A549 (cell line): Measurements from ENCODE around the gene SYT6. TPM values are rescaled to one million over a fixed set of nuclear protein-coding genes. Genes with fewer than 3 reads are reported as not detected.

Source experiments
- ATAC-seq, 2 experiments: fragments of 200-7000 bp in 1 of 2; fragments of >200 bp in 1 of 2; cut with Nextera tagmentation in 1 of 2; cut with Tn5 transposase in 1 of 2; 3 replicates each; pipeline versions ENCODE4 v1.8.0 to v1.9.1; 2018 to 2020; ENCODE audit warnings: mild to moderate bottlenecking in 1 of 2, moderate library complexity in 1 of 2
- CTCF ChIA-PET: fragments of 300-600 bp; sonication (Branson Sonifier 250); formaldehyde crosslinking; extraction: SDS; loops from one replicate; lab custom pipeline; 2021; ENCODE audit warnings: antibody characterized with exemption, inconsistent platforms; lab: Yijun Ruan, JAX
- POLR2A ChIA-PET: fragments of 350-600 bp; formaldehyde crosslinking; extraction: SDS; loops from one replicate; lab custom pipeline; 2021; ENCODE audit warnings: antibody characterized with exemption, inconsistent platforms; lab: Yijun Ruan, JAX
- DNase-seq, 2 experiments: peaks; one replicate each; pipeline versions ENCODE4 v3.0.0 to v3.0.0-alpha.2; 2011 to 2016; ENCODE audit warnings: low read depth in 1 of 2, low spot score in 1 of 2
- FAIRE-seq: peaks from 2 replicates; lab custom pipeline; 2011; peaks lifted over from hg19 to GRCh38; lab: Jason Lieb, UNC
- H3K27ac ChIP-seq, 2 experiments: fragments of >200 bp; sonication (Bioruptor Twin); formaldehyde crosslinking; 3 replicates each; pipeline ENCODE4 v1.5.1; 2016 to 2017
- H3K4me1 ChIP-seq: fragments of >200 bp; sonication (Bioruptor Twin); formaldehyde crosslinking; 3 replicates; pipeline ENCODE4 v1.6.1; 2016
- H3K4me2 ChIP-seq: fragments of >200 bp; sonication (Bioruptor Twin); formaldehyde crosslinking; 3 replicates; pipeline ENCODE4 v1.6.1; 2016
- H3K4me3 ChIP-seq: fragments of >200 bp; sonication (Bioruptor Twin); formaldehyde crosslinking; 3 replicates; pipeline ENCODE4 v1.5.1; 2016
- H3K9me3 ChIP-seq: fragments of >200 bp; sonication (Bioruptor Twin); formaldehyde crosslinking; 3 replicates; pipeline ENCODE4 v1.6.1; 2016
- BHLHE40 ChIP-seq: IDR thresholded peaks from 2 replicates; pipeline ENCODE4 v1.6.1; 2012; ENCODE audit warnings: low read depth, low read length, inconsistent platforms
- CBX2 ChIP-seq: fragments of 200-600 bp; sonication (generic); IDR thresholded peaks from 2 replicates; pipeline ENCODE4 v1.6.1; 2016; ENCODE audit warnings: low read depth, mild to moderate bottlenecking, borderline replicate concordance
- CHD2 ChIP-seq: fragments of 150-350 bp; IDR thresholded peaks from 2 replicates; pipeline ENCODE4 v1.6.1; 2014; ENCODE audit warnings: low read length; ENCODE audit not compliant: partially characterized antibody
- E2F6 ChIP-seq: IDR thresholded peaks from 2 replicates; pipeline ENCODE4 v1.6.1; 2012; ENCODE audit warnings: low read depth, borderline replicate concordance
- ESRRA ChIP-seq: fragments of 150-350 bp; IDR thresholded peaks from 2 replicates; pipeline ENCODE4 v1.6.1; 2014; ENCODE audit warnings: mild to moderate bottlenecking, low read length, borderline replicate concordance
- HES2 ChIP-seq: fragments of >200 bp; sonication (Bioruptor Twin); formaldehyde crosslinking; IDR thresholded peaks from 2 replicates; pipeline ENCODE4 v1.6.1; 2016
- HEYL ChIP-seq: fragments of 250-450 bp; sonication (Bioruptor Pico); IDR thresholded peaks from 2 replicates; pipeline ENCODE4 v1.8.0; 2021; ENCODE audit warnings: mild to moderate bottlenecking, moderate library complexity
- HOXA7 ChIP-seq: fragments of 250-450 bp; sonication (Bioruptor Pico); IDR thresholded peaks from 2 replicates; pipeline ENCODE4 v1.5.0; 2020; ENCODE audit warnings: mild to moderate bottlenecking, moderate library complexity
- JUNB ChIP-seq: fragments of >200 bp; sonication (Bioruptor Twin); formaldehyde crosslinking; IDR thresholded peaks from 2 replicates; pipeline ENCODE4 v1.6.1; 2016
- KDM5A ChIP-seq: fragments of 200-600 bp; sonication (generic); IDR thresholded peaks from 2 replicates; pipeline ENCODE4 v1.6.1; 2016; ENCODE audit warnings: antibody characterized with exemption, mild to moderate bottlenecking
- MAFK ChIP-seq: fragments of 450-650 bp; IDR thresholded peaks from 2 replicates; pipeline ENCODE4 v1.6.1; 2014; ENCODE audit not compliant: partially characterized antibody
- MYC ChIP-seq: IDR thresholded peaks from 2 replicates; pipeline ENCODE4 v1.6.1; 2012; ENCODE audit warnings: mild to moderate bottlenecking, inconsistent platforms, low read length, improper control_type of control experiment, borderline replicate concordance
- NPAS2 ChIP-seq: fragments of 250-450 bp; sonication (Bioruptor Pico); IDR thresholded peaks from 2 replicates; pipeline ENCODE4 v1.8.0; 2022; ENCODE audit warnings: mild to moderate bottlenecking, moderate library complexity, borderline replicate concordance
- PBX3 ChIP-seq: IDR thresholded peaks from 2 replicates; pipeline ENCODE4 v1.6.1; 2012
- RCOR1 ChIP-seq: fragments of 150-350 bp; IDR thresholded peaks from 2 replicates; pipeline ENCODE4 v1.6.1; 2014; ENCODE audit warnings: antibody characterized with exemption, low read length, low read depth
- REST ChIP-seq: fragments of 200-600 bp; sonication (generic); IDR thresholded peaks from 2 replicates; pipeline ENCODE4 v1.6.1; 2016; ENCODE audit warnings: antibody characterized with exemption, mild to moderate bottlenecking, moderate library complexity
- RNF2 ChIP-seq: fragments of 200-600 bp; sonication (generic); IDR thresholded peaks from 2 replicates; pipeline ENCODE4 v1.6.1; 2016; ENCODE audit warnings: low read depth, mild to moderate bottlenecking, antibody characterized with exemption, moderate library complexity, borderline replicate concordance
- SMC3 ChIP-seq: fragments of >200 bp; sonication (Bioruptor Twin); formaldehyde crosslinking; IDR thresholded peaks from 3 replicates; pipeline ENCODE4 v1.6.1; 2018; ENCODE audit warnings: inconsistent platforms
- SREBF2 ChIP-seq: fragments of 450-650 bp; IDR thresholded peaks from 2 replicates; pipeline ENCODE4 v1.6.1; 2014; ENCODE audit warnings: mild to moderate bottlenecking, moderate library complexity
- ZFP36 ChIP-seq: fragments of 450-650 bp; IDR thresholded peaks from 2 replicates; pipeline ENCODE4 v1.6.1; 2014; ENCODE audit warnings: borderline replicate concordance; ENCODE audit not compliant: partially characterized antibody
- WGBS: methylation state at CpG from one replicate; pipeline ENCODE4 v1.1.6; 2017; ENCODE audit errors: missing lambda C conversion rate; 5-methylcytosine and 5-hydroxymethylcytosine counted together
- polyA plus RNA-seq, 4 experiments: library from polyadenylated mRNA; depleted of rRNA in 3 of 4; stranded (reverse); fragments of >200 nt; fragmentation: RNase III in 1 of 4; extraction: RNeasy Plus Mini Kit Qiagen cat#74134 plus additional on column Dnase treatment in 1 of 4; gene quantifications; 2 replicates in 3 of 4; 3 replicates in 1 of 4; pipeline ENCODE4 v1.2.3, GENCODE V29; 2011 to 2017
- TF ChIP-seq, protein P1 (sequence below): fragments of 250-450 bp; sonication (Bioruptor Pico); IDR thresholded peaks from 2 replicates; pipeline ENCODE4 v1.5.0; 2021; ENCODE audit warnings: mild to moderate bottlenecking, moderate library complexity, borderline replicate concordance
- TF ChIP-seq, protein P2 (sequence below): fragments of 250-450 bp; sonication (Bioruptor Pico); IDR thresholded peaks from 2 replicates; pipeline ENCODE4 v1.5.0; 2020; ENCODE audit warnings: low read depth, mild to moderate bottlenecking, moderate library complexity

SYT6 gene
- polyA plus RNA-seq, 2 of the 4 experiments (the other 2 are of a cell fraction): 0.57 to 1.1 TPM

DNA sequence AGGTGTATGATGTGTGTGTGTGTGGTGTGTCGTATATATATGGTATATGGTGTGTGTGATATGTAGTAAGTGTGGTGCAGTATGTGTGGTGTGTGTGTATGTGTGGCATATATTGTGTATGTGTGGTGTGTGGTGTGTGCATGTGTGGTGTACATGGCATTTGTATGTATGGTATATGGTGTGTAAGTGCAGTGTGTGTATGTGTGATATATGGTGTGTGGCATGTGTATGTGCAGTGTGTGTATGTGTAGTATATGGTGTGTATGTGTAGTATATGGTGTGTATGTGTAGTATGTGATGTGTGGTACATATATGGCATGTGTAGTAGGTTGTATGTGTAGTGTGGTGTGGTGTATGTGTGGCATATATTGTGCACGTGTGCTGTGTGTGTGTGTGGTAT lies 99.5 kb downstream of the SYT6 start:
- ATAC-seq (no peak), FAIRE-seq (no peak), DNase-seq (no peak)
- Histone ChIP-seq H3K27ac (no peak overlapping the region), H3K4me3 (no peak overlapping the region), H3K9me3 (no peaks in the 10 kb centered on the region), H3K4me1 (no peaks in the 10 kb centered on the region), H3K4me2 (no peak overlapping the region)
- CTCF ChIA-PET: interaction anchor here (1.2 to 1.5 kb wide), 2 partner anchors 21 to 228 kb away, joined by 3 to 4 read pairs; no protein-coding TSS in a partner anchor
- POLR2A ChIA-PET: no interaction called here
- no peak for TF ChIP-seq NPAS2
- no peak for TF ChIP-seq CHD2
- no peak for TF ChIP-seq HOXA7 (CRISPR knock-in tag)
- TF ChIP-seq HES2: no peak
- TF ChIP-seq SMC3: no peak
- TF ChIP-seq SREBF2: no peak
- TF ChIP-seq ESRRA: no peak
- no peak for TF ChIP-seq KDM5A
- no peak for TF ChIP-seq BHLHE40
- TF ChIP-seq, protein P1, sequence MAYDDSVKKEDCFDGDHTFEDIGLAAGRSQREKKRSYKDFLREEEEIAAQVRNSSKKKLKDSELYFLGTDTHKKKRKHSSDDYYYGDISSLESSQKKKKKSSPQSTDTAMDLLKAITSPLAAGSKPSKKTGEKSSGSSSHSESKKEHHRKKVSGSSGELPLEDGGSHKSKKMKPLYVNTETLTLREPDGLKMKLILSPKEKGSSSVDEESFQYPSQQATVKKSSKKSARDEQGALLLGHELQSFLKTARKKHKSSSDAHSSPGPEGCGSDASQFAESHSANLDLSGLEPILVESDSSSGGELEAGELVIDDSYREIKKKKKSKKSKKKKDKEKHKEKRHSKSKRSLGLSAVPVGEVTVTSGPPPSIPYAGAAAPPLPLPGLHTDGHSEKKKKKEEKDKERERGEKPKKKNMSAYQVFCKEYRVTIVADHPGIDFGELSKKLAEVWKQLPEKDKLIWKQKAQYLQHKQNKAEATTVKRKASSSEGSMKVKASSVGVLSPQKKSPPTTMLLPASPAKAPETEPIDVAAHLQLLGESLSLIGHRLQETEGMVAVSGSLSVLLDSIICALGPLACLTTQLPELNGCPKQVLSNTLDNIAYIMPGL (CRISPR knock-in tag): no peak
- TF ChIP-seq PBX3: no peak
- no peak for TF ChIP-seq ZFP36
- no peak for TF ChIP-seq RCOR1
- 66% methylated on average over 2 of the region's 2 CpGs for WGBS

GRCh38 chr1:114048232-114048631 lies 105.4 kb downstream of the SYT6 start:
- no peaks in the 10 kb centered on the region for H3K9me3 ChIP-seq
- ChIA-PET POLR2A (no interaction called here), CTCF (no interaction called here)
- 10% methylated on average over 1 of the region's 1 CpG for WGBS
- TF ChIP-seq PBX3: no peak
- TF ChIP-seq CHD2: no peak
- TF ChIP-seq, protein P2, sequence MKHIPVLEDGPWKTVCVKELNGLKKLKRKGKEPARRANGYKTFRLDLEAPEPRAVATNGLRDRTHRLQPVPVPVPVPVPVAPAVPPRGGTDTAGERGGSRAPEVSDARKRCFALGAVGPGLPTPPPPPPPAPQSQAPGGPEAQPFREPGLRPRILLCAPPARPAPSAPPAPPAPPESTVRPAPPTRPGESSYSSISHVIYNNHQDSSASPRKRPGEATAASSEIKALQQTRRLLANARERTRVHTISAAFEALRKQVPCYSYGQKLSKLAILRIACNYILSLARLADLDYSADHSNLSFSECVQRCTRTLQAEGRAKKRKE (CRISPR knock-in tag): no peak
- TF ChIP-seq CBX2: no peak
- no peak for TF ChIP-seq ESRRA
- no peak for TF ChIP-seq RNF2
- TF ChIP-seq REST: no peak
- TF ChIP-seq MYC: no peak
- TF ChIP-seq JUNB: no peak
- no peak for TF ChIP-seq HEYL (CRISPR knock-in tag)
- no peak for TF ChIP-seq E2F6
- TF ChIP-seq MAFK: no peak
- no peak for TF ChIP-seq KDM5A
- FAIRE-seq (no peak), ATAC-seq (no peak), DNase-seq (no peak)
- H3K27ac ChIP-seq: no peak overlapping the region
- H3K4me2 ChIP-seq: no peak overlapping the region
- H3K4me3 ChIP-seq: no peak overlapping the region
- no peaks in the 10 kb centered on the region for H3K4me1 ChIP-seq
